ENCODE data around the gene ALMS1. TPM values are rescaled to one million over a fixed set of nuclear protein-coding genes. Genes with fewer than 3 reads are reported as not detected.

ALMS1 gene
- total RNA-seq, 1 experiment from 2014 or later, result 19.5 TPM

GRCh38 chr2:73370348-73370747 is 15.3 kb upstream of the ALMS1 start:
- POLR2A ChIA-PET, result no interaction called here
- peaks cover 25% of the 10 kb centered on the region for H3K27me3 ChIP-seq (ENCODE audit: control insufficient read depth, insufficient read depth, low read length)
- intact Hi-C loops (cut with micrococcal nuclease; ENCODE audit: unreplicated experiment) (no loop called here), in situ Hi-C loops (cut with HindIII; ENCODE audit: low pct_unique_long_range_greater_than_20kb, low sequenced_read_pairs) (no loop called here)
- TF ChIP-seq CTCF (IDR thresholded peaks at IDR 0.05) (no peak), SIN3A (IDR thresholded peaks at IDR 0.05; ENCODE audit: borderline replicate concordance, insufficient read depth, low read depth, low read length) (no peak), POLR2AphosphoS5 (IDR thresholded peaks at IDR 0.05; ENCODE audit: low read depth, low read length) (no peak), TCF7L2 (IDR thresholded peaks at IDR 0.05; ENCODE audit: low read depth, low read length) (no peak)
- TF ChIP-seq, protein P1, sequence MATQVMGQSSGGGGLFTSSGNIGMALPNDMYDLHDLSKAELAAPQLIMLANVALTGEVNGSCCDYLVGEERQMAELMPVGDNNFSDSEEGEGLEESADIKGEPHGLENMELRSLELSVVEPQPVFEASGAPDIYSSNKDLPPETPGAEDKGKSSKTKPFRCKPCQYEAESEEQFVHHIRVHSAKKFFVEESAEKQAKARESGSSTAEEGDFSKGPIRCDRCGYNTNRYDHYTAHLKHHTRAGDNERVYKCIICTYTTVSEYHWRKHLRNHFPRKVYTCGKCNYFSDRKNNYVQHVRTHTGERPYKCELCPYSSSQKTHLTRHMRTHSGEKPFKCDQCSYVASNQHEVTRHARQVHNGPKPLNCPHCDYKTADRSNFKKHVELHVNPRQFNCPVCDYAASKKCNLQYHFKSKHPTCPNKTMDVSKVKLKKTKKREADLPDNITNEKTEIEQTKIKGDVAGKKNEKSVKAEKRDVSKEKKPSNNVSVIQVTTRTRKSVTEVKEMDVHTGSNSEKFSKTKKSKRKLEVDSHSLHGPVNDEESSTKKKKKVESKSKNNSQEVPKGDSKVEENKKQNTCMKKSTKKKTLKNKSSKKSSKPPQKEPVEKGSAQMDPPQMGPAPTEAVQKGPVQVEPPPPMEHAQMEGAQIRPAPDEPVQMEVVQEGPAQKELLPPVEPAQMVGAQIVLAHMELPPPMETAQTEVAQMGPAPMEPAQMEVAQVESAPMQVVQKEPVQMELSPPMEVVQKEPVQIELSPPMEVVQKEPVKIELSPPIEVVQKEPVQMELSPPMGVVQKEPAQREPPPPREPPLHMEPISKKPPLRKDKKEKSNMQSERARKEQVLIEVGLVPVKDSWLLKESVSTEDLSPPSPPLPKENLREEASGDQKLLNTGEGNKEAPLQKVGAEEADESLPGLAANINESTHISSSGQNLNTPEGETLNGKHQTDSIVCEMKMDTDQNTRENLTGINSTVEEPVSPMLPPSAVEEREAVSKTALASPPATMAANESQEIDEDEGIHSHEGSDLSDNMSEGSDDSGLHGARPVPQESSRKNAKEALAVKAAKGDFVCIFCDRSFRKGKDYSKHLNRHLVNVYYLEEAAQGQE (IDR thresholded peaks at IDR 0.05; ENCODE audit: insufficient read depth in 1 of 2, low read depth in 2 of 2, low read length in 1 of 2), result no peak
- H3K4me1 ChIP-seq (ENCODE audit: control insufficient read depth, insufficient read depth, low read length), result no peaks in the 10 kb centered on the region
- no peak overlapping the region for H3K27ac ChIP-seq (ENCODE audit: low read length)
- CTCF ChIA-PET, result interaction anchor here (0.5 kb wide), 1 partner anchor 534 kb away, joined by 3 read pairs; no protein-coding TSS in a partner anchor
- DNase-seq (ENCODE audit: low read depth, low spot score), result no peak
- no peaks in the 10 kb centered on the region for H3K9me3 ChIP-seq (ENCODE audit: control insufficient read depth, insufficient read depth, low read depth, low read length)
- H3K36me3 ChIP-seq (ENCODE audit: control insufficient read depth, insufficient read depth, low read length), result no peaks in the 10 kb centered on the region
- BruUV-seq (replicated peaks), result no TSS peak
- no peak overlapping the region for H3K4me3 ChIP-seq (ENCODE audit: low read depth in 2 of 2, low read length in 2 of 2)
- no peak for ATAC-seq

DNA sequence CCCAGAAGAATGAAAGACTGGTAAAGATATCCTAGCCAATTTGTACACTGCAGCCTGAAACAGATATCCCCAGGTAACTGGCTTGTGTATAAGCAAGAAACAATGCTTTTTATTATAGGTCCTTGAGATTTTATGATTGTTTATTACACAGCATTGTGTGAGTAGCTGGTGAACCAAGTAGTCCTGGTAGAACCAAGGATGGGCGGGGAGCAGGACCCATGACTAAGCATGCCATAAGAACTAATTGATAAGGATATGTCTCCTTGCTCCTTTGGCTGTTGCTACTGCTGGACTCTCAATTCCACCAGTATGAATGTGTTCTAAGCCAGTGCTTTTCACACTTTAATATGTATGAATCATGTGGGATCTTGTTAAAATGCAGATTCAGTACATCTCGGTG is 12.3 kb upstream of the ALMS1 start:
- intact Hi-C loops (cut with micrococcal nuclease; ENCODE audit: unreplicated experiment) (no loop called here), in situ Hi-C loops (cut with HindIII; ENCODE audit: low pct_unique_long_range_greater_than_20kb, low sequenced_read_pairs) (no loop called here)
- TF ChIP-seq CTCF (IDR thresholded peaks at IDR 0.05) (no peak), TCF7L2 (IDR thresholded peaks at IDR 0.05; ENCODE audit: low read depth, low read length) (no peak), POLR2AphosphoS5 (IDR thresholded peaks at IDR 0.05; ENCODE audit: low read depth, low read length) (no peak), SIN3A (IDR thresholded peaks at IDR 0.05; ENCODE audit: borderline replicate concordance, insufficient read depth, low read depth, low read length) (no peak)
- TF ChIP-seq, protein P1 (IDR thresholded peaks at IDR 0.05; ENCODE audit: insufficient read depth in 1 of 2, low read depth in 2 of 2, low read length in 1 of 2), result no peak
- Histone ChIP-seq H3K27me3 (ENCODE audit: control insufficient read depth, insufficient read depth, low read length) (peaks cover 35% of the 10 kb centered on the region), H3K27ac (ENCODE audit: low read length) (no peak overlapping the region), H3K4me3 (ENCODE audit: low read depth in 2 of 2, low read length in 2 of 2) (no peak overlapping the region), H3K36me3 (ENCODE audit: control insufficient read depth, insufficient read depth, low read length) (no peaks in the 10 kb centered on the region), H3K9me3 (ENCODE audit: control insufficient read depth, insufficient read depth, low read depth, low read length) (no peaks in the 10 kb centered on the region), H3K4me1 (ENCODE audit: control insufficient read depth, insufficient read depth, low read length) (no peaks in the 10 kb centered on the region)
- ChIA-PET CTCF (no interaction called here), POLR2A (no interaction called here)
- ATAC-seq (no peak), DNase-seq (ENCODE audit: low read depth, low spot score) (no peak)
- BruUV-seq (replicated peaks), result no TSS peak

All from Panc1 (cell line).